ENCODE data around the gene TULP4. TPM values are rescaled to one million over a fixed set of nuclear protein-coding genes. Genes with fewer than 3 reads are reported as not detected.

Gene TULP4
- total RNA-seq, 1 experiment from 2014 or later, result 126 TPM

DNA sequence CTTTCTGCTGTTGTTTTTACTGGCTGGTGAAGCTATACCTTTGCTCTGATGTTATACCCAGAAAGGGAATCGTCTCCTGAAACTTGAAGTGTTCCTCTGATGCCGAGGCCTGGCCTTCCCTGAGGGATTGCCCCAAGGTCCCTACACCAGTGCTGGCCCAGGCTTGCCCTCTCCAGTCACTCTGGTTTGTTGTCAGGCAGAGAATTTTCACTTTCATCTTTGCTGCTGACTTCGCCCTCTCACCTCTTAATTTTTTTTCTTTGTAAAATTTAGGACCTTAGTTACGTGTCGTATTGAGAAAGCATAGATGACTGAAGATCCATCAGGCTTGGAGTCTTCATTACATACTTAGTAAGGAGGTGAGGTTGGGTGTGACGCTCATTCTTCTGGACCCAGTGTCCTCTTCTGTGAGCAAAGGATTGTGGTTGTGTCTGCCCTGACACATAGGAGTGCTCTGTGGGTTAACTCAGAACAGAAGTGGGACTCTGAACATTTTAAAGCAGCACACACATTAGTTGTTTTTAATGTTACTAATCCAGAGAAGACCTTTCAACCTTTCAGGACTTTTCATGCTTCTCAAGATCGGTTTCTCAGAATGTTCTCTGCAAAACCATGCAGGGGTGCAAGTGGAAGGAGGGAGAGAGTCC, 45.4 kb downstream of the TULP4 start:
- no peak for DNase-seq
- H3K27me3 Mint-ChIP-seq (ENCODE audit: insufficient read depth, unreplicated experiment), result no peaks in the 10 kb centered on the region

DNA sequence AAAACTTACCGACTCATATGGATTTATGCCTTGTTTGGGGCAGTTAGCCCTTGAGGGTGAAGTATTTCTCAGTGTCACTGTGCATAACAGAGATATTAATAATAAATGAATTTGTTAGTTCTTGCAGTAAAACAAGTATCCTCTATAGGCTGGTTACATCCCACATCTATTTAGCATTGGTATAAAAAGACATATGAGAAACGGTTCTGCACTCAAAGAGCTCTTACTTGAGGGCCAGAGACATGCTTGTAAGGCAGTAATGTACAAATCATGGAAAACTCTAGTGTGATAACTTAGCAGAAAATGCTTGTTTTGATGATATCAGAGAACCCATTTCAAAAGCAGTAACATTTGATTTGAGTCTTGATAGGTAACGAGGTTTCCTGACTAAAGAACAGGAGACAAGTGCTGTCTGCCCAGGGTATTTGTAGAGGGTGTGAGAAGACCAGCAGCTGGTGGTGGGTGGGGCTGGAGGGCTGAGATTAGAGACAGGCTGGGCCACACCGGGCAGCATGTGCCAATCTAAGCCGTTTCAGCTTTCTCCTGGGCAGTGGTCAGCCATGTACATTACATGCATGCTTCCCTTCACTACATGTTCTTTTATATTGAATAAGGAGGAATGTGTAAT, 46.3 kb downstream of the TULP4 start:
- no peaks in the 10 kb centered on the region for H3K27me3 ChIP-seq (replicated peaks; ENCODE audit: control insufficient read depth, insufficient read depth, low read length)
- Mint-ChIP-seq H3K36me3 (ENCODE audit: insufficient read depth, unreplicated experiment) (peaks cover 27% of the 10 kb centered on the region), H3K4me1 (ENCODE audit: low read depth, unreplicated experiment) (peaks cover 25% of the 10 kb centered on the region), H3K27me3 (ENCODE audit: insufficient read depth, unreplicated experiment) (no peaks in the 10 kb centered on the region), H3K9me3 (ENCODE audit: unreplicated experiment) (no peaks in the 10 kb centered on the region), H3K27ac (ENCODE audit: unreplicated experiment) (no peak overlapping the region), H3K4me3 (ENCODE audit: unreplicated experiment) (no peak overlapping the region)
- 0 out of 2 replicates have a peak, but pooled peaks cover 4% of the 10 kb centered on the region for H3K4me1 ChIP-seq
- POLR2A ChIA-PET, result no interaction called here
- no peak overlapping the region for H3K4me3 ChIP-seq (ENCODE audit: low read depth, low read length)
- no TSS peak for BruUV-seq (replicated peaks)
- TF ChIP-seq, protein P1, sequence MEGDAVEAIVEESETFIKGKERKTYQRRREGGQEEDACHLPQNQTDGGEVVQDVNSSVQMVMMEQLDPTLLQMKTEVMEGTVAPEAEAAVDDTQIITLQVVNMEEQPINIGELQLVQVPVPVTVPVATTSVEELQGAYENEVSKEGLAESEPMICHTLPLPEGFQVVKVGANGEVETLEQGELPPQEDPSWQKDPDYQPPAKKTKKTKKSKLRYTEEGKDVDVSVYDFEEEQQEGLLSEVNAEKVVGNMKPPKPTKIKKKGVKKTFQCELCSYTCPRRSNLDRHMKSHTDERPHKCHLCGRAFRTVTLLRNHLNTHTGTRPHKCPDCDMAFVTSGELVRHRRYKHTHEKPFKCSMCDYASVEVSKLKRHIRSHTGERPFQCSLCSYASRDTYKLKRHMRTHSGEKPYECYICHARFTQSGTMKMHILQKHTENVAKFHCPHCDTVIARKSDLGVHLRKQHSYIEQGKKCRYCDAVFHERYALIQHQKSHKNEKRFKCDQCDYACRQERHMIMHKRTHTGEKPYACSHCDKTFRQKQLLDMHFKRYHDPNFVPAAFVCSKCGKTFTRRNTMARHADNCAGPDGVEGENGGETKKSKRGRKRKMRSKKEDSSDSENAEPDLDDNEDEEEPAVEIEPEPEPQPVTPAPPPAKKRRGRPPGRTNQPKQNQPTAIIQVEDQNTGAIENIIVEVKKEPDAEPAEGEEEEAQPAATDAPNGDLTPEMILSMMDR (IDR thresholded peaks at IDR 0.05; ENCODE audit: insufficient read depth in 1 of 2, low read depth in 1 of 2, low read length in 1 of 2, severe bottlenecking in 1 of 2, unreplicated experiment in 1 of 2), result no peak
- CTCF ChIA-PET, result no interaction called here
- H3K36me3 ChIP-seq (ENCODE audit: control insufficient read depth, insufficient read depth, low read length), result no peaks in the 10 kb centered on the region
- no peaks in the 10 kb centered on the region for H3K9me3 ChIP-seq
- DNase-seq, result no peak
- intact Hi-C loops (cut with micrococcal nuclease; ENCODE audit: unreplicated experiment), result no loop called here

More for the DNA sequence above, 45.4 kb downstream of the TULP4 start:
- Histone ChIP-seq H3K36me3 (ENCODE audit: control insufficient read depth, insufficient read depth, low read length) (no peaks in the 10 kb centered on the region), H3K4me1 (0 out of 2 replicates have a peak, but pooled peaks cover 4% of the 10 kb centered on the region), H3K4me3 (ENCODE audit: low read depth, low read length) (no peak overlapping the region), H3K27me3 (replicated peaks; ENCODE audit: control insufficient read depth, insufficient read depth, low read length) (no peaks in the 10 kb centered on the region), H3K9me3 (no peaks in the 10 kb centered on the region)
- no peak overlapping the region for H3K27ac Mint-ChIP-seq (ENCODE audit: unreplicated experiment)
- H3K36me3 Mint-ChIP-seq (ENCODE audit: insufficient read depth, unreplicated experiment), result peaks cover 27% of the 10 kb centered on the region
- H3K4me3 Mint-ChIP-seq (ENCODE audit: unreplicated experiment), result no peak overlapping the region
- H3K4me1 Mint-ChIP-seq (ENCODE audit: low read depth, unreplicated experiment), result peaks cover 25% of the 10 kb centered on the region
- intact Hi-C loops (cut with micrococcal nuclease; ENCODE audit: unreplicated experiment), result no loop called here
- CTCF ChIA-PET, result no interaction called here
- POLR2A ChIA-PET, result no interaction called here
- no TSS peak for BruUV-seq (replicated peaks)
- no peaks in the 10 kb centered on the region for H3K9me3 Mint-ChIP-seq (ENCODE audit: unreplicated experiment)
- TF ChIP-seq, protein P1 (IDR thresholded peaks at IDR 0.05; ENCODE audit: insufficient read depth in 1 of 2, low read depth in 1 of 2, low read length in 1 of 2, severe bottlenecking in 1 of 2, unreplicated experiment in 1 of 2), result no peak

DNA sequence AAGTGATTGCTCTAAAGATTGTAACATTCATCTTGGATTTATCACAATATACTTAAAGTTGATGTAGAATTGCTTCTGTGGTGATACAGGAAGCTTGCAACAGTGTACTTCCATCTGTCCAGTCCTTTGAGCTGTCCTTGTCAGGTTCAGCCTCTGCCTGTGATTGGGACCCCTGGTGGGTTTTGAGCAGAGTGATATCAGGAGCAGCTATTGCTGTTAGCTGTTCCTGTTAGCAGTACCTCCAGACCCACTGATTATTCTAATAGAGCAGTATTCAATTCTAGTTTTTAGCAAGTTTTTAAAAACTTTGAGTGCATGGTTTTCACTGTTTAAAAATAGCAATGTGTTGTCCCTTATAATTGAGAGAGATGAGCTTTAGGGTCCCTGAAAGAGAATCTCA, 48.8 kb downstream of the TULP4 start:
- peaks cover 15% of the 10 kb centered on the region for H3K4me1 Mint-ChIP-seq (ENCODE audit: low read depth, unreplicated experiment)
- Histone ChIP-seq H3K27me3 (replicated peaks; ENCODE audit: control insufficient read depth, insufficient read depth, low read length) (no peaks in the 10 kb centered on the region), H3K9me3 (no peaks in the 10 kb centered on the region), H3K4me3 (ENCODE audit: low read depth, low read length) (no peak overlapping the region), H3K4me1 (0 out of 2 replicates have a peak, but pooled peaks cover 4% of the 10 kb centered on the region), H3K36me3 (ENCODE audit: control insufficient read depth, insufficient read depth, low read length) (no peaks in the 10 kb centered on the region)
- H3K4me3 Mint-ChIP-seq (ENCODE audit: unreplicated experiment), result no peak overlapping the region
- POLR2A ChIA-PET, result no interaction called here
- H3K27ac Mint-ChIP-seq (ENCODE audit: unreplicated experiment), result no peak overlapping the region
- H3K9me3 Mint-ChIP-seq (ENCODE audit: unreplicated experiment), result peaks cover 10% of the 10 kb centered on the region
- TF ChIP-seq, protein P1 (IDR thresholded peaks at IDR 0.05; ENCODE audit: insufficient read depth in 1 of 2, low read depth in 1 of 2, low read length in 1 of 2, severe bottlenecking in 1 of 2, unreplicated experiment in 1 of 2), result no peak
- CTCF ChIA-PET, result no interaction called here
- BruUV-seq (replicated peaks), result no TSS peak
- DNase-seq, result no peak
- intact Hi-C loops (cut with micrococcal nuclease; ENCODE audit: unreplicated experiment), result no loop called here
- H3K36me3 Mint-ChIP-seq (ENCODE audit: insufficient read depth, unreplicated experiment), result peaks cover 26% of the 10 kb centered on the region
- H3K27me3 Mint-ChIP-seq (ENCODE audit: insufficient read depth, unreplicated experiment), result no peaks in the 10 kb centered on the region
